Vagina (tissue), 2 donors: ENCODE measurements around the gene KIAA0825.

ENCODE experiments used
- POLR2A ChIP-seq, 2 donors: fragments of 450-650 bp; IDR thresholded peaks; one replicate each; pipeline ENCODE4 v1.6.1; 2017; ENCODE audit warnings: antibody characterized with exemption in 2 of 2, mild to moderate bottlenecking in 2 of 2, moderate library complexity in 2 of 2
- TF ChIP-seq, protein P1 (sequence below), 3 experiments: fragments of 450-650 bp in 2 of 3; fragments of 200-600 bp in 1 of 3; sonication (generic) in 1 of 3; IDR thresholded peaks; one replicate each; pipeline ENCODE4 v1.5.1; 2017 to 2019; ENCODE audit warnings: antibody characterized with exemption in 3 of 3, mild to moderate bottlenecking in 2 of 3, moderate library complexity in 2 of 3

DNA sequence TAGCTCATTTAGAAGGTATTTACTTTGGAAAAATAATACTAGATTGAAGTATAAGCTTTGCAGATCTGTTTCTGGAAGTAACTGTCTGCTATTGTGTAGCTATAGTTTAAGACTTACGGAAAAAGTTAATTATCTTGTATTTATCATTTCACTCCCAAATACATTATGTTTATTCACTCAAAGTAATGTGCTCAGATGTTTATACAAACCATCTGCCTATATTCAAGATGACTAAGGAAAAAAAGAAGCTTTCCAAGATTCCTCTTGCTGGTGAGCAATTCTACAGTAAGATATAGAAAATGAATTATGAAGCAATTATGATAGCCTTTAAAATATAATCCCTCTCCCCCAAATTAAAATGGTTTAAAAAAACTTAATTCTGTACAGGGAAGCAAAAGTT, 137.9 kb downstream of the KIAA0825 start:
- TF ChIP-seq, protein P1, sequence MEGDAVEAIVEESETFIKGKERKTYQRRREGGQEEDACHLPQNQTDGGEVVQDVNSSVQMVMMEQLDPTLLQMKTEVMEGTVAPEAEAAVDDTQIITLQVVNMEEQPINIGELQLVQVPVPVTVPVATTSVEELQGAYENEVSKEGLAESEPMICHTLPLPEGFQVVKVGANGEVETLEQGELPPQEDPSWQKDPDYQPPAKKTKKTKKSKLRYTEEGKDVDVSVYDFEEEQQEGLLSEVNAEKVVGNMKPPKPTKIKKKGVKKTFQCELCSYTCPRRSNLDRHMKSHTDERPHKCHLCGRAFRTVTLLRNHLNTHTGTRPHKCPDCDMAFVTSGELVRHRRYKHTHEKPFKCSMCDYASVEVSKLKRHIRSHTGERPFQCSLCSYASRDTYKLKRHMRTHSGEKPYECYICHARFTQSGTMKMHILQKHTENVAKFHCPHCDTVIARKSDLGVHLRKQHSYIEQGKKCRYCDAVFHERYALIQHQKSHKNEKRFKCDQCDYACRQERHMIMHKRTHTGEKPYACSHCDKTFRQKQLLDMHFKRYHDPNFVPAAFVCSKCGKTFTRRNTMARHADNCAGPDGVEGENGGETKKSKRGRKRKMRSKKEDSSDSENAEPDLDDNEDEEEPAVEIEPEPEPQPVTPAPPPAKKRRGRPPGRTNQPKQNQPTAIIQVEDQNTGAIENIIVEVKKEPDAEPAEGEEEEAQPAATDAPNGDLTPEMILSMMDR (IDR thresholded peaks at IDR 0.05) = no peak
- no peak for TF ChIP-seq POLR2A (IDR thresholded peaks at IDR 0.05)
